Mesendoderm (in vitro differentiated cells): ENCODE data around the gene KAZN.
A peak's percentile ranks its signal among the peaks of the same experiment; 100 is the strongest.

Experiments used
- DNase-seq: peaks from one replicate; pipeline ENCODE4 v3.0.0; 2013
- H2AK5ac ChIP-seq: 2 replicates; pipeline ENCODE4 v1.6.1; 2013; ENCODE audit warnings: low read length, inconsistent platforms
- H2BK120ac ChIP-seq: 2 replicates; pipeline ENCODE4 v1.6.1; 2013; ENCODE audit warnings: low read depth, mild to moderate bottlenecking, low read length, moderate library complexity, mixed read lengths
- H2BK15ac ChIP-seq: replicated peaks from 2 replicates; pipeline ENCODE4 v1.6.1; 2013; ENCODE audit warnings: low read depth, mild to moderate bottlenecking, moderate library complexity
- H2BK5ac ChIP-seq: 2 replicates; pipeline ENCODE4 v1.6.1; 2013; ENCODE audit warnings: low read length, inconsistent platforms
- H3K18ac ChIP-seq: 2 replicates; pipeline ENCODE4 v1.6.1; 2013; ENCODE audit warnings: mild to moderate bottlenecking, low read length, mixed read lengths
- H3K23ac ChIP-seq: one replicate; pipeline ENCODE4 v1.6.1; 2013; ENCODE audit warnings: low read length
- H3K27ac ChIP-seq: 2 replicates; pipeline ENCODE4 v1.5.1; 2013; ENCODE audit warnings: low read depth, mild to moderate bottlenecking, inconsistent platforms, low read length, moderate library complexity
- H3K27me3 ChIP-seq: 2 replicates; pipeline ENCODE4 v1.6.1; 2013; ENCODE audit warnings: low read length, control low read depth, mild to moderate bottlenecking, inconsistent platforms; ENCODE audit not compliant: insufficient read depth, poor library complexity
- H3K36me3 ChIP-seq: 2 replicates; pipeline ENCODE4 v1.6.1; 2013; ENCODE audit warnings: low read length, inconsistent platforms; ENCODE audit not compliant: control insufficient read depth, insufficient read depth
- H3K4ac ChIP-seq: one replicate; pipeline ENCODE4 v1.6.1; 2013; ENCODE audit warnings: low read depth, mild to moderate bottlenecking, low read length, moderate library complexity
- H3K4me1 ChIP-seq: 2 replicates; pipeline ENCODE4 v1.6.1; 2013; ENCODE audit warnings: low read depth, low read length, inconsistent platforms; ENCODE audit not compliant: control insufficient read depth
- H3K4me2 ChIP-seq: 2 replicates; pipeline ENCODE4 v1.6.1; 2013; ENCODE audit warnings: low read length
- H3K4me3 ChIP-seq: 2 replicates; pipeline ENCODE4 v1.5.1; 2013; ENCODE audit warnings: mild to moderate bottlenecking, low read length
- H3K56ac ChIP-seq: one replicate; pipeline ENCODE4 v1.6.1; 2013; ENCODE audit warnings: low read length
- H3K79me1 ChIP-seq: 2 replicates; pipeline ENCODE4 v1.6.1; 2013; ENCODE audit warnings: low read length, inconsistent platforms
- H3K79me2 ChIP-seq: 2 replicates; pipeline ENCODE4 v1.6.1; 2013; ENCODE audit warnings: mild to moderate bottlenecking, low read length; ENCODE audit not compliant: control insufficient read depth, insufficient read depth
- H3K9ac ChIP-seq: 2 replicates; pipeline ENCODE4 v1.6.1; 2013; ENCODE audit warnings: low read length, inconsistent platforms
- H4K5ac ChIP-seq: one replicate; pipeline ENCODE4 v1.6.1; 2013; ENCODE audit warnings: low read length
- H4K8ac ChIP-seq: one replicate; pipeline ENCODE4 v1.6.1; 2013; ENCODE audit warnings: low read depth, mild to moderate bottlenecking, control low read depth, low read length, moderate library complexity
- WGBS: extraction: QIAGEN DNeasy Blood & Tissue Kit; methylation state at CpG from one replicate; pipeline ENCODE4 v1.1.7; 2013; ENCODE audit warnings: low lambda C conversion rate, missing lambda C conversion rate; ENCODE audit not compliant: insufficient coverage; ENCODE audit errors: extremely low coverage; 5-methylcytosine and 5-hydroxymethylcytosine counted together

Gene KAZN

GRCh38 chr1:14994841-14995437 is 396.5 kb downstream of the KAZN start:
- H4K8ac ChIP-seq: no peak overlapping the region
- H3K18ac ChIP-seq: no peak overlapping the region
- H3K23ac ChIP-seq: no peak overlapping the region
- H2BK15ac ChIP-seq: no peak overlapping the region
- H3K4ac ChIP-seq: no peak overlapping the region
- no peak overlapping the region for H4K5ac ChIP-seq
- H3K27me3 ChIP-seq: no peaks in the 10 kb centered on the region
- H3K79me2 ChIP-seq: no peaks in the 10 kb centered on the region
- no CpG with 5 or more reads among the region's 9 CpGs for WGBS
- no peaks in the 10 kb centered on the region for H3K36me3 ChIP-seq
- H2AK5ac ChIP-seq: no peak overlapping the region
- no peak overlapping the region for H3K9ac ChIP-seq
- no peak overlapping the region for H2BK5ac ChIP-seq
- H2BK120ac ChIP-seq: no peak overlapping the region
- H3K56ac ChIP-seq: no peak overlapping the region
- H3K4me3 ChIP-seq: no peak overlapping the region
- H3K79me1 ChIP-seq: peaks cover 6% of the 10 kb centered on the region
- no peaks in the 10 kb centered on the region for H3K4me1 ChIP-seq
- H3K27ac ChIP-seq: no peak overlapping the region
- H3K4me2 ChIP-seq: no peak overlapping the region
- no peak for DNase-seq

- Histone ChIP-seq H3K4ac (no peak overlapping the region), H3K56ac (peak overlapping the region; percentile 42), H2BK15ac (no peak overlapping the region), H3K36me3 (no peaks in the 10 kb centered on the region), H4K8ac (no peak overlapping the region), H3K9ac (no peak overlapping the region), H2AK5ac (no peak overlapping the region), H3K27ac (no peak overlapping the region), H3K4me3 (no peak overlapping the region), H3K4me2 (no peak overlapping the region), H3K27me3 (no peaks in the 10 kb centered on the region), H2BK120ac (no peak overlapping the region), H4K5ac (no peak overlapping the region), H3K18ac (no peak overlapping the region), H3K23ac (no peak overlapping the region), H3K79me2 (no peaks in the 10 kb centered on the region), H3K79me1 (peaks cover 6% of the 10 kb centered on the region), H2BK5ac (no peak overlapping the region), H3K4me1 (no peaks in the 10 kb centered on the region)
- peak; percentile 76 for DNase-seq
- no CpG with 5 or more reads among the region's 23 CpGs for WGBS
Measured at GRCh38 chr1:14996133-14997050, 397.9 kb downstream of the KAZN start.

- Histone ChIP-seq H3K79me1 (peaks cover 6% of the 10 kb centered on the region), H4K5ac (no peak overlapping the region), H3K4me1 (no peaks in the 10 kb centered on the region), H3K36me3 (no peaks in the 10 kb centered on the region), H3K79me2 (no peaks in the 10 kb centered on the region), H3K4me3 (no peak overlapping the region), H3K27me3 (no peaks in the 10 kb centered on the region), H2BK15ac (no peak overlapping the region), H3K4ac (no peak overlapping the region), H3K18ac (no peak overlapping the region), H2BK5ac (no peak overlapping the region), H4K8ac (no peak overlapping the region), H3K4me2 (no peak overlapping the region), H3K23ac (peak overlapping the region; percentile 48), H3K27ac (no peak overlapping the region), H3K9ac (no peak overlapping the region), H2BK120ac (no peak overlapping the region), H3K56ac (no peak overlapping the region), H2AK5ac (no peak overlapping the region)
- peak; percentile 11 for DNase-seq
- WGBS: no CpG with 5 or more reads among the region's 12 CpGs
Measured at GRCh38 chr1:14997646-14998276, 399.3 kb downstream of the KAZN start.

GRCh38 chr1:14999441-14999840 is 401.0 kb downstream of the KAZN start:
- no peak overlapping the region for H2BK120ac ChIP-seq
- H3K23ac ChIP-seq: no peak overlapping the region
- H2AK5ac ChIP-seq: no peak overlapping the region
- no peak overlapping the region for H2BK5ac ChIP-seq
- no peak overlapping the region for H3K18ac ChIP-seq
- no peak overlapping the region for H3K4me3 ChIP-seq
- no peak overlapping the region for H3K56ac ChIP-seq
- H3K79me2 ChIP-seq: no peaks in the 10 kb centered on the region
- WGBS: no CpG with 5 or more reads among the region's 10 CpGs
- H3K4ac ChIP-seq: no peak overlapping the region
- no peak overlapping the region for H3K9ac ChIP-seq
- H2BK15ac ChIP-seq: no peak overlapping the region
- no peak overlapping the region for H3K27ac ChIP-seq
- no peak overlapping the region for H3K4me2 ChIP-seq
- H4K5ac ChIP-seq: no peak overlapping the region
- H3K4me1 ChIP-seq: no peaks in the 10 kb centered on the region
- H3K79me1 ChIP-seq: peaks cover 6% of the 10 kb centered on the region
- no peaks in the 10 kb centered on the region for H3K36me3 ChIP-seq
- no peaks in the 10 kb centered on the region for H3K27me3 ChIP-seq
- peak; percentile 11 for DNase-seq
- no peak overlapping the region for H4K8ac ChIP-seq

GRCh38 chr1:15000030-15000429 is 401.5 kb downstream of the KAZN start:
- Histone ChIP-seq H3K36me3 (no peaks in the 10 kb centered on the region), H4K8ac (no peak overlapping the region), H3K4me3 (no peak overlapping the region), H4K5ac (no peak overlapping the region), H3K23ac (no peak overlapping the region), H3K9ac (no peak overlapping the region), H3K79me2 (no peaks in the 10 kb centered on the region), H3K27ac (no peak overlapping the region), H3K27me3 (no peaks in the 10 kb centered on the region), H2BK120ac (no peak overlapping the region), H2AK5ac (no peak overlapping the region), H3K4me1 (no peaks in the 10 kb centered on the region), H3K18ac (no peak overlapping the region), H3K4ac (no peak overlapping the region), H3K4me2 (no peak overlapping the region), H2BK15ac (no peak overlapping the region), H3K79me1 (peaks cover 4% of the 10 kb centered on the region), H3K56ac (no peak overlapping the region), H2BK5ac (no peak overlapping the region)
- DNase-seq: no peak
- WGBS: no CpG with 5 or more reads among the region's 4 CpGs
